ENCODE results near the gene SDHA. TPM values are rescaled to one million over a fixed set of nuclear protein-coding genes. Genes with fewer than 3 reads are reported as not detected.
A peak's percentile ranks its signal among the peaks of the same experiment; 100 is the strongest.
"Not testable (repeated sequence)": the region's sequence is repeated elsewhere in the genome, so short reads cannot be mapped to it uniquely, and the experiment has no call there.

The SDHA gene
- total and polyA plus RNA-seq, 5 experiments from 2014 or later: 130 to 200 (median 160) TPM

- H3K27me3 Mint-ChIP-seq: peaks cover 0 to 2% (median 0%) of the 10 kb centered on the region in 5 donors
- H3K27ac Mint-ChIP-seq: peak overlapping the region in 1 of 10 donors; percentile 27
- no peak overlapping the region for H3K4me3 Mint-ChIP-seq
- POLR2A ChIA-PET: no interaction called here
- H3K4me1 Mint-ChIP-seq: peaks cover 0 to 5% (median 3%) of the 10 kb centered on the region in 4 donors
- DNase-seq: no peak
- H3K9me3 Mint-ChIP-seq: no peaks in the 10 kb centered on the region
- no peak for ATAC-seq
- no peaks in the 10 kb centered on the region for H3K36me3 Mint-ChIP-seq
Observed at GRCh38 chr5:195401-196160, 22.5 kb upstream of the SDHA start.

DNA sequence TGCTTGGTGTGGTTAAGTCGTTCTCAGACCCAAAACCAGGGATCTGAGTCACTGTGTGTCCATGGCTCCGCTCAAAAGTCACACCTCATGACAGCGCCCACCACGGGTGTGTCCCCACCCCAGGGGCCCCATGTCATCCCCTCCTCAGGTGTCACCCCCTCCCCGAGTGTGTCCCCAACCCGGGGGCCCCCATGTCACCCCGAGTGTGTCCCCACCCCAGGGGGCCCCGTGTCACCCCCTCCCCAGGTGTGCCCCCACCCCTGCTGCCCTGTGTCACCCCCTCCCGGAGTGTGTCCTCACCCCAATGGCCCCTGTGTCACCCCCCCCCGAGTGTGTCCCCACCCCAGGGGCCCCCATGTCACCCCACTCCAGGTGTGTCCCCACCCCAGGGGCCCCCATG, 21.8 kb upstream of the SDHA start:
- POLR2A ChIA-PET: no interaction called here
- Mint-ChIP-seq H3K27me3 (peaks cover 0 to 2% (median 0%) of the 10 kb centered on the region in 5 donors), H3K9me3 (no peaks in the 10 kb centered on the region), H3K4me3 (no peak overlapping the region), H3K4me1 (peaks cover 4 to 8% (median 5%) of the 10 kb centered on the region in 4 donors), H3K36me3 (no peaks in the 10 kb centered on the region), H3K27ac (no peak overlapping the region)
- DNase-seq (no peak), ATAC-seq (no peak)

GRCh38 chr5:197031-197430, 21.1 kb upstream of the SDHA start:
- POLR2A ChIA-PET, DNase-seq, H3K36me3 Mint-ChIP-seq, H3K4me3 Mint-ChIP-seq, ATAC-seq, H3K27me3 Mint-ChIP-seq, H3K9me3 Mint-ChIP-seq: not testable (repeated sequence)
- Mint-ChIP-seq H3K4me1 (peaks cover 4 to 11% (median 7%) of the 10 kb centered on the region in 4 donors), H3K27ac (peak overlapping the region in 1 of 10 donors; percentile 47)

DNA sequence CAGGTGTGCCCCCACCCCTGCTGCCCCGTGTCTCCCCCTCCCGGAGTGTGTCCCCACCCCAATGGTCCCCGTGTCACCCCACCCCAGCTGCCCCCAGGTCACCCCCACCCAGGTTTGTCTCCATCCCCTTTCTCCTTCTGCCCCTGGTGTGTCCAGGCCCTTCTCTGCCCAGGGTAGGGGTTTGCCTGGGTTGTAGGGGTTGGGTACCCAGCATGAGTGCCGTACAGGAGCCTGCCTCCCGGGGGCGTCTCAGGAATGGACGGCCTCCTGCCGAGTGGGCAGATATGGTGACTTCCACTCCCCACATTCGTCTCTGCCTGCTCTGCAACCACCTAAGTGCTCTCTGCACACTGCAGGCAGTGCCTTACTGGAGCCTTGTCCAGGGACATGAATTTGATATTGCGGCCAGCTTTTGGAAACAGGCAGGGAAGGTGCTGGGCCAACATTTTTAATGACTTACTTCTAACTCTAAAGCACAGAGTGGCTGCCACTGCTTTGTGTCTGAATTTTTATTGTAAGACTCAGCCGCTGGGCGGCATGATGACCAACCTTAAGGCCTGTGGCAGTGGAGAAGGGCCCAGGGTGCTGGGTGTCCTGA, 20.1 kb upstream of the SDHA start:
- Mint-ChIP-seq H3K36me3 (peaks cover 0 to 8% (median 0%) of the 10 kb centered on the region in 3 donors), H3K9me3 (no peaks in the 10 kb centered on the region), H3K27me3 (no peaks in the 10 kb centered on the region), H3K4me1 (peaks cover 2 to 11% (median 7%) of the 10 kb centered on the region in 4 donors), H3K27ac (no peak overlapping the region), H3K4me3 (no peak overlapping the region)
- DNase-seq: no peak
- POLR2A ChIA-PET: no interaction called here
- ATAC-seq: no peak

DNA sequence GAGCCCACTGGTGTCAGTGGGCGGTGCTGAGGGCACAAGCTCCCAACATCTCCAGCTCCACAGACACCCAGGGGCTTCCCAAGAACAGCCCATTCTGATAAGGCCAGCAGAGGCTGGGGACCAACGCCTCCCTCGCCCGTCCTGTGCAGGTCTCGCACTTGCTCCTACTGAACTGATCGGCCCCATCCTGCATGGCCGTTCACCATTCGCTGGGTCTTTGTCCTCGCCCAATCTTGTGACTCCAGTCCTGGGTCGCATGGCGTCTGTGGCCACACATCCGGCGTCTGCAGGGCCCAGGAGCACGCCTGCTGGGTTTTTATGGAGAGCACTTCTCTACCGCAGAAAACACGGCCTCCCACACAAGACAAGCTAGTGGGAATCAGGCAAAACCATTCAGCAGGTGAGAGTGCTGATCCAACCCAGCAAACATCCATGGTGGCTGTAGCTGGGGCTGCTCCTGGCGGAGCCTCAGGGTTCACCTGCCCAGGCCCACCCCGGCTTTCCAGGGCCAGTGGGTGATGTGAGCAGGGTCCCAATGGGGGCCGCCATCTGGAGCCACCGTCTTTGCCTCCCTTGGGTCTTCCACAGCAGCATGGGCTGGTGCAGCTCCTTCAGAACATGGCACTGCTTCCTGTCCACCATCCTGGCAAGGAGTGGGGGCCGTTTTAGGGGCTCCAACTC, 19.5 kb upstream of the SDHA start:
- no peak overlapping the region for H3K4me3 Mint-ChIP-seq
- H3K36me3 Mint-ChIP-seq: peaks cover 0 to 11% (median 0%) of the 10 kb centered on the region in 3 donors
- H3K27me3 Mint-ChIP-seq: no peaks in the 10 kb centered on the region
- POLR2A ChIA-PET: interaction anchor here (0.8 kb wide), 1 partner anchor 10 kb away, joined by 3 read pairs; no protein-coding TSS in a partner anchor
- peak overlapping the region in 1 of 10 donors; percentile 52 for H3K27ac Mint-ChIP-seq
- H3K9me3 Mint-ChIP-seq: no peaks in the 10 kb centered on the region
- ATAC-seq: no peak
- peaks cover 3 to 11% (median 7%) of the 10 kb centered on the region in 4 donors for H3K4me1 Mint-ChIP-seq
- DNase-seq: no peak

- DNase-seq (no peak), ATAC-seq (no peak)
- Mint-ChIP-seq H3K27me3 (no peaks in the 10 kb centered on the region), H3K4me1 (peaks cover 5 to 11% (median 7%) of the 10 kb centered on the region in 4 donors), H3K36me3 (peaks cover 0 to 18% (median 0%) of the 10 kb centered on the region in 3 donors), H3K4me3 (no peak overlapping the region), H3K27ac (no peak overlapping the region), H3K9me3 (no peaks in the 10 kb centered on the region)
- POLR2A ChIA-PET: interaction anchor here (0.8 to 1.3 kb wide), 2 partner anchors 8 to 11 kb away, joined by 3 read pairs; partner anchors contain the start of gene LRRC14B
Observed at GRCh38 chr5:199197-199949, 18.7 kb upstream of the SDHA start.

DNA sequence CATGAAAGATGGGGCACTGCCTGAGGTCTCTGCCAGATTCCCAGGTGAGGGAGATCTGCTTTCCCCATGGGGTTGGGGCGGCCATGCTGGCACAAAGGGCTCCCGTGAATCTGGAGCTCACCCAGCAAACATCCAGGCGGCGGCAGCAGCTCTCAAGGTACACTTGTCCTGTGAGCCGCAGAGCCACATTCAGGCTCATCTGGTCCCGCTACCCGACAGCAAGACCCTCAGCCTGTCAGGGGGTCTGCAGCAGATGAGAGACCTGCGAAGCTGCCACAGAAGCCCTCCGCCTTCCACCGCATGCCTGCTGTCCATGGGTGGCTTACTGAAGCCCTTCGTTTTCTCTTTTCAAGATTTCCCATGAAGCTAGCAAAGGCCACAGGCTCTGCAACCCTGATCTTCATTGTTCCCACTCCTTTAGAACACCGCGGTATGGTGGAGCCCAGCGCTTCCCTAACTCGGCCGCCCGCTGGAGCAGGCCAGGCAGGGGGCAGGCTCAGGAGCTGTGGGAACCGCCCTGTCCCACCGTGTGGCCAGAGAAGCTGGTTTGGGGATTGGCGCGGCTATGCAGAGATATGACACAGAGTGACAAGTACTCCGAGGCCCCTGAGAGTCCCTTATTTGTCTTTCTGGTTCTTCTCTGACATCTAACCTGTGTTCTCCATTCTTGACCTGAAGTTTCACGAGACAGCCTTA, 18.0 kb upstream of the SDHA start:
- ATAC-seq: no peak
- H3K27me3 Mint-ChIP-seq: no peaks in the 10 kb centered on the region
- H3K9me3 Mint-ChIP-seq: no peaks in the 10 kb centered on the region
- POLR2A ChIA-PET: interaction anchor here (1.3 kb wide), 1 partner anchor 9 kb away, joined by 3 read pairs; the partner anchor contains the start of gene LRRC14B
- H3K4me1 Mint-ChIP-seq: peaks cover 5 to 11% (median 7%) of the 10 kb centered on the region in 4 donors
- no peak overlapping the region for H3K27ac Mint-ChIP-seq
- no peak for DNase-seq
- no peak overlapping the region for H3K4me3 Mint-ChIP-seq
- H3K36me3 Mint-ChIP-seq: peaks cover 0 to 25% (median 4%) of the 10 kb centered on the region in 3 donors

- Mint-ChIP-seq H3K27me3 (no peaks in the 10 kb centered on the region), H3K27ac (no peak overlapping the region), H3K4me3 (no peak overlapping the region), H3K36me3 (peaks cover 5 to 34% (median 7%) of the 10 kb centered on the region in 3 donors), H3K9me3 (no peaks in the 10 kb centered on the region), H3K4me1 (peaks cover 5 to 11% (median 6%) of the 10 kb centered on the region in 4 donors)
- DNase-seq (no peak), ATAC-seq (no peak)
- POLR2A ChIA-PET: no interaction called here
Observed at GRCh38 chr5:200985-201384, 17.1 kb upstream of the SDHA start.

DNA sequence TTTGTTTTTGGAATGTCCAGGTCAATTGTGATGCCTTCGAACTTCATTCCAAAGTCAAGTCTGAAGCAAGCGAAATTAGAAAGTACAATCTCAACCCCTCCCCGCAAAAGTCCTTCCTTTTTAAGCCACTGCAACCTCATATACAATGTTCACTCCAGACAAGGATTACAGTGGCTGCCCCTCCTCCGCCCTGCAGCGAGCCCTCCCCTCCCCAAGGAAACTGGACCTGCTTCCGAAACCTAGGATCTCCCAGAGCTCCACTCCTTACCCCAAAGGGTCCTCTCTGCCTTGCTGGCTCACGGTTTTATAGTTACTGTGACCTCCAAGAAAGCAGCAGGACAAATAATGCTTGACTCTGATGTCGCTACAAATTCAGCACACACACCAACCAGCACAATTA, 16.4 kb upstream of the SDHA start:
- no peak overlapping the region for H3K27ac Mint-ChIP-seq
- peaks cover 5 to 15% (median 6%) of the 10 kb centered on the region in 4 donors for H3K4me1 Mint-ChIP-seq
- DNase-seq (no peak), ATAC-seq (no peak)
- no peaks in the 10 kb centered on the region for H3K27me3 Mint-ChIP-seq
- POLR2A ChIA-PET: no interaction called here
- no peaks in the 10 kb centered on the region for H3K9me3 Mint-ChIP-seq
- H3K36me3 Mint-ChIP-seq: peaks cover 5 to 41% (median 7%) of the 10 kb centered on the region in 3 donors
- H3K4me3 Mint-ChIP-seq: no peak overlapping the region

- Mint-ChIP-seq H3K27ac (peak overlapping the region in 1 of 10 donors; percentile 40), H3K9me3 (no peaks in the 10 kb centered on the region), H3K4me3 (no peak overlapping the region), H3K27me3 (no peaks in the 10 kb centered on the region), H3K36me3 (peaks cover 5 to 57% (median 7%) of the 10 kb centered on the region in 3 donors), H3K4me1 (peaks cover 8 to 30% (median 16%) of the 10 kb centered on the region in 4 donors)
- POLR2A ChIA-PET: interaction anchor here (0.6 to 0.7 kb wide), 2 partner anchors 15 to 17 kb away, joined by 3 to 5 read pairs; partner anchors contain the start of genes CCDC127 and SDHA
- ATAC-seq (no peak), DNase-seq (no peak)
Observed at GRCh38 chr5:203246-203930, 14.7 kb upstream of the SDHA start.

GRCh38 chr5:204001-204400, 14.1 kb upstream of the SDHA start:
- ATAC-seq (no peak), DNase-seq (no peak)
- H3K36me3 Mint-ChIP-seq: peaks cover 5 to 57% (median 7%) of the 10 kb centered on the region in 3 donors
- H3K27ac Mint-ChIP-seq: no peak overlapping the region
- no peak overlapping the region for H3K4me3 Mint-ChIP-seq
- H3K4me1 Mint-ChIP-seq: peaks cover 8 to 35% (median 19%) of the 10 kb centered on the region in 4 donors
- no peaks in the 10 kb centered on the region for H3K9me3 Mint-ChIP-seq
- POLR2A ChIA-PET: no interaction called here
- H3K27me3 Mint-ChIP-seq: no peaks in the 10 kb centered on the region
